Stimulated activated CD4-positive, alpha-beta T cell treated with anti-CD3 and anti-CD28 coated beads, Interleukin-15, amount 100 ng/mL, for 48 hours (primary cell): ENCODE results near the gene PNPLA7.
"Not testable (repeated sequence)": the region's sequence is repeated elsewhere in the genome, so short reads cannot be mapped to it uniquely, and the experiment has no call there.

Experiments used
- DNase-seq, 2 donors: peaks; one replicate each; pipeline ENCODE4 v3.0.0-alpha.2; 2020; ENCODE audit warnings: low read depth in 2 of 2

Gene PNPLA7

DNA sequence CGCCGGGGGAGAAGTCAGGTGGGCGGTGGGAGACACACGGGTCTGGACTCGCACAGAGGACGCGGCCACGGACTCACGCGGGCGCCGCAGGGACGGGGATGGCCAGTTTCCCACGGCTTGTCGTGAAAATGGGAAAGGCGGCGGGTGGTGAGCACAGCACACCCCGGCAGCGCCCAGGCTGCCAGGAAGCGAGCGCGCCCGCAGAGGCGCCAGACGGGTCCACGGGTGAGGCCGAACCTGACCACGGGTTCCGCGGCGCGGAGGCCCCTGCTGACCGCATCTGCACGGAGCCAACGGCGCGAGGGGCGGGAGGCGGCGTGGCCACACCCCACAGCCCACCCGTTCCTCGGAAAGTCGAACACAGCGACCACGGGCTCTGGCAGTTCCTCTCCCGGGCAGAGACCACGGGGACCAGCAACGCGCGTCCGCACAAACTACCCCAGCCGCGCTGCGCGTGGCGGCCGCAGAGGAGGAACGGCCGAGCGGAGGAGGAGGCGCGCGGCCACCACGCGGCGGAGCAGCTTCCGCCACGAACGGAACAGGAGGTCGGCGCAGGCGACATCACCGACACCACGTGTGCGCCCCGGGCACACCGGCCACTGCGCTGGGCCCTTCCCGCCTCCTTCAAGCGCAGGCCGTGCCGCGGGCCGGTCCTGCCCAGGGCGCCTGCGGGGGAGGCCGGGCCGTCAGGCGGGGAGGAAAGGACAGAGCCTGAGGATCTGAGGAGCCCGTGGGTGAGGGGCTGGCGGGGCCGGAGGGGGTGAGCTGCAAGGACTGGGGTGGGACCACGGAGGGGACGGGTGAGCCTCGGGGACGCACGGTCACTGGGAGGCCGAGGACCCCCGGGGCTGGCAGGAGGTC, 132.8 kb downstream of the PNPLA7 start:
- no peak for DNase-seq

GRCh38 chr9:137416563-137417151, 133.5 kb downstream of the PNPLA7 start:
- DNase-seq, result no peak

GRCh38 chr9:137416006-137416562, 134.1 kb downstream of the PNPLA7 start:
- DNase-seq, result no peak

- DNase-seq, result no peak
Observed at GRCh38 chr9:137415451-137415850, 134.8 kb downstream of the PNPLA7 start.

- DNase-seq, result no peak
Observed at GRCh38 chr9:137412431-137412830, 137.8 kb downstream of the PNPLA7 start.

GRCh38 chr9:137411645-137412380, 138.4 kb downstream of the PNPLA7 start:
- DNase-seq, result peak in 1 of 2 donors; percentile 36

DNA sequence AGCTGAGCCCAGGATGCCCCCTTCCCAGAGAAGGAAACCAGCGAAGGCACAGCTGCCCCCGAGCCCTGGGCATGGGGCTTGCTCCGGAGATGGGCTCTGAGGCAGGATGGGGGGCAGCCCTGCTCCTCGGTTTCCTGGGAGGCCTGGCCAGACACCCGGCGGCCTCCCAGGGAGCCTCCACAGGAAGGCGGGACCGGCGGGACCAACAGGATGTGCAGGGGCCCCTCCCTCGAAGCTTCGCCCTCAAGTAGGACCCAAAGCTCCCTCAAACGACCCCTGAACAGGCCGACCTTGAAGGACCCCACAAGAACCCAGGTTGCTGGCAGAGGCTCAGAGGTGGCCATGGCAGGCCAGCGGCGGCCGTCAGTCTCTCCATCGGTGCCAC, 138.9 kb downstream of the PNPLA7 start:
- no peak for DNase-seq

DNA sequence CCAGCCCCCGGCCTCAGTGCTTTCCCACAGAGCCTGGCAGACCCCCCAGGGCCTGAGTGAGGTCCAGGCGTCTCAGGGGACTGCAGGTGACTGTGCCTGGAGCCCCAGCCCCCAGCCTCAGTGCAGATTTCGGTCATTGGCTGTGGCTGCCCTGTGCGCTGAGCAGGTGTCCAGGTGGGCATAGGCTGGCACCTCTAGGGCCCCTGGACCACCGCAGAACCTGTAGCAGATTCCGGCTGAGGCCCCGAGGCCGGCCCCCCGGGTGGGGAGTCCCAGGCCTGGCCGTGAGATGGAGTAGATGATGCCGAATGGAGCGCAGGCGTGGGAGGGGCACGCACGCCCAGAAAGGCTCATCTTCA, 139.3 kb downstream of the PNPLA7 start:
- DNase-seq, result no peak

DNA sequence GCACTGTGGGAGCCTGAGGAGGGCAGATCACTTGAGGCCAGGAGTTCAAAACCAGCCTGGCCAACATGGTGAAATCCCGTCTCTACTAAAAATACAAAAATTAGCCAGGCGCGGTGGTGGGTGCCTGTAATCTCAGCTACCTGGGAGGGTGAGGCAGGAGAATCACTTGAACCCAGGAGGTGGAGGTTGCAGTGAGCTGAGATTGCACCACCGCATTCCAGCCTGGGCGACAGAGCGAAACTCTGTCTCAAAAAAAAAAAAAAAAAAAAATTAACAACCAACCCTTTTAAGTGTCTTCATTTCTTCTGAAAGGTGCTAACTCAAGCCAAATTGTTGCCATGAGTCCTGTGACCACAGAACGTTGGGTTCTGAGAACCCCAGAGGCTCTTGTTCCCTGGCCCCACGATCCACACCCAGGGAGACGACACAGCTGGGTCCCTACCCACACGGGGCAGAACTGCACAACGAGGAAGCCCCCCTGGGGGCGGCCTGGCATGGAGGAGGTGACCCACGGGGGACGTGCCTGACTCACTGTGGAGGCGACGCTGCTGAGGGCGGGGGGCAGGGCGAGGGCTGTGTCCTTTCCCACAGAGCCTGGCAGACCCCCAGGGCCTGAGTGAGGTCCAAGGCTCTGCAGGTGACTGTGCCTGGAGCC, 139.8 kb downstream of the PNPLA7 start:
- not testable (repeated sequence) for DNase-seq
